ENCODE results near the gene NHS.

NHS gene

GRCh38 chrX:17689971-17690409, 315.0 kb downstream of the NHS start:
- DNase-seq: peak; percentile 31

GRCh38 chrX:17692709-17693346, 317.8 kb downstream of the NHS start:
- DNase-seq: no peak

GRCh38 chrX:17697191-17697590, 322.2 kb downstream of the NHS start:
- DNase-seq: no peak

- no peak for DNase-seq
Observed at GRCh38 chrX:17700976-17701375, 326.0 kb downstream of the NHS start.

GRCh38 chrX:17703201-17703600, 328.2 kb downstream of the NHS start:
- DNase-seq: no peak

GRCh38 chrX:17705211-17705610, 330.2 kb downstream of the NHS start:
- no peak for DNase-seq

GRCh38 chrX:17706676-17707075, 331.7 kb downstream of the NHS start:
- no peak for DNase-seq

- DNase-seq: no peak
Observed at GRCh38 chrX:17707731-17708130, 332.7 kb downstream of the NHS start.

GRCh38 chrX:17710871-17711301, 335.9 kb downstream of the NHS start:
- DNase-seq: no peak

- no peak for DNase-seq
Observed at GRCh38 chrX:17713288-17713687, 338.3 kb downstream of the NHS start.

GRCh38 chrX:17718649-17719165, 343.7 kb downstream of the NHS start:
- no peak for DNase-seq

GRCh38 chrX:17719711-17720110, 344.7 kb downstream of the NHS start:
- no peak for DNase-seq

- DNase-seq: no peak
Observed at GRCh38 chrX:17721715-17722114, 346.7 kb downstream of the NHS start.

GRCh38 chrX:17725181-17725580, 350.2 kb downstream of the NHS start:
- no peak for DNase-seq

- no peak for DNase-seq
Observed at GRCh38 chrX:17732138-17732783, 357.3 kb downstream of the NHS start.

GRCh38 chrX:17735406-17735805, 360.4 kb downstream of the NHS start:
- DNase-seq: no peak

GRCh38 chrX:17736478-17736855, 361.5 kb downstream of the NHS start:
- no peak for DNase-seq

- DNase-seq: peak; percentile 94
Observed at GRCh38 chrX:17736856-17737709, 362.1 kb downstream of the NHS start, which contains the start of gene SCML1. Gene SCML1, plus strand, starts transcription at chrX:17737493. Its CDS starts 6,694 bp downstream, at chrX:17744187.

- DNase-seq: no peak
Observed at GRCh38 chrX:17737710-17737985, 362.6 kb downstream of the NHS start.

- DNase-seq: no peak
Observed at GRCh38 chrX:17737986-17738713, 363.1 kb downstream of the NHS start.

GRCh38 chrX:17738737-17739535, 363.9 kb downstream of the NHS start:
- no peak for DNase-seq
